HCT116 (cell line): ENCODE measurements around the gene NR2F2. TPM values are rescaled to one million over a fixed set of nuclear protein-coding genes. Genes with fewer than 3 reads are reported as not detected.

Experiments used
- ATAC-seq: fragments of 200-7000 bp; cut with Tn5 transposase; 2 replicates; pipeline ENCODE4 v1.9.1; 2020; ENCODE audit warnings: mild to moderate bottlenecking, moderate library complexity
- BruUV-seq: library from RNA; stranded (reverse); fragments of 400-500 nt; replicated peaks from 2 replicates; lab custom pipeline; 2021; lab: Mats Ljungman, UMichigan
- CTCF ChIA-PET: fragments of 300-600 bp; sonication (Branson Sonifier 250); formaldehyde crosslinking; loops from one replicate; lab custom pipeline; 2021; ENCODE audit warnings: antibody characterized with exemption; lab: Charles Lee
- POLR2A ChIA-PET: fragments of 300-600, 350-600 bp; sonication (Branson Sonifier 250); formaldehyde crosslinking; loops from one replicate; lab custom pipeline; 2021; ENCODE audit warnings: antibody characterized with exemption; lab: Charles Lee
- RAD21 ChIA-PET, 2 experiments: fragments of 300-600 bp; sonication (Branson Sonifier 250); formaldehyde crosslinking; loops; one replicate each; lab custom pipeline; 2023; ENCODE audit warnings: low total read pairs in 2 of 2; ENCODE audit not compliant: uncharacterized antibody in 2 of 2, unreplicated experiment in 2 of 2, low non-redundant PET in 1 of 2; lab: Charles Lee
- DNase-seq: peaks from one replicate; pipeline ENCODE4 v3.0.0-alpha.2; 2010; ENCODE audit warnings: low read depth, low spot score
- H2AFZ ChIP-seq: fragments of 200-600 bp; shearing (Covaris generic), sonication (generic); 2 replicates; pipeline ENCODE4 v1.6.1; 2017; ENCODE audit warnings: low read depth, mixed run types, mixed read lengths, antibody characterized with exemption, low read length; ENCODE audit not compliant: poor library complexity, severe bottlenecking
- H3K27ac ChIP-seq: 2 replicates; pipeline ENCODE4 v1.5.1; 2012; ENCODE audit warnings: low read depth, low read length
- H3K27me3 ChIP-seq: fragments of 200-600 bp; sonication (generic); 2 replicates; pipeline ENCODE4 v1.6.1; 2016; ENCODE audit warnings: mixed run types, low read length, mixed read lengths; ENCODE audit not compliant: insufficient read depth
- H3K36me3 ChIP-seq, 2 experiments: fragments of 200-500 bp in 1 of 2; fragments of 200-600 bp in 1 of 2; sonication (Bioruptor generic) in 1 of 2; sonication (generic) in 1 of 2; 2 replicates each; pipeline versions ENCODE4 v1.5.1 to v1.6.1; 2014 to 2016; ENCODE audit warnings: low read length in 2 of 2, inconsistent platforms in 1 of 2, mixed read lengths in 1 of 2, mixed run types in 1 of 2; ENCODE audit not compliant: insufficient read depth in 2 of 2, control insufficient read depth in 1 of 2
- H3K4me1 ChIP-seq, 2 experiments: fragments of 200-600 bp in 1 of 2; sonication (generic) in 1 of 2; 2 replicates each; pipeline versions ENCODE4 v1.5.1 to v1.6.1; 2012 to 2017; ENCODE audit warnings: low read length in 2 of 2, inconsistent platforms in 1 of 2, mild to moderate bottlenecking in 1 of 2, mixed read lengths in 1 of 2, mixed run types in 1 of 2, moderate library complexity in 1 of 2; ENCODE audit not compliant: insufficient read depth in 2 of 2, control insufficient read depth in 1 of 2
- H3K4me2 ChIP-seq: fragments of 200-600 bp; sonication (generic); 2 replicates; pipeline ENCODE4 v1.6.1; 2017; ENCODE audit warnings: mixed run types, low read length, mixed read lengths
- H3K4me3 ChIP-seq, 2 experiments: fragments of 200-600 bp in 1 of 2; sonication (generic) in 1 of 2; replicated peaks in 1 of 2; 2 replicates each; pipeline ENCODE4 v1.5.1; 2011 to 2016; ENCODE audit warnings: low read length in 2 of 2, control low read depth in 1 of 2, low read depth in 1 of 2, mild to moderate bottlenecking in 1 of 2, mixed read lengths in 1 of 2, mixed run types in 1 of 2
- H3K79me2 ChIP-seq: fragments of 200-600 bp; sonication (generic); 2 replicates; pipeline ENCODE4 v1.6.1; 2017; ENCODE audit warnings: mild to moderate bottlenecking, mixed run types, low read length, moderate library complexity, mixed read lengths; ENCODE audit not compliant: insufficient read depth
- H3K9ac ChIP-seq: fragments of 200-600 bp; sonication (generic); 2 replicates; pipeline ENCODE4 v1.6.1; 2016; ENCODE audit warnings: low read length, mixed read lengths
- H3K9me2 ChIP-seq: fragments of 200-600 bp; sonication (generic), shearing (Covaris generic); 2 replicates; pipeline ENCODE4 v1.6.1; 2017; ENCODE audit warnings: mixed run types, mild to moderate bottlenecking, moderate library complexity; ENCODE audit not compliant: insufficient read depth
- H3K9me3 ChIP-seq, 2 experiments: fragments of 200-500 bp in 1 of 2; fragments of 200-600 bp in 1 of 2; sonication (Bioruptor generic) in 1 of 2; sonication (generic) in 1 of 2; 2 replicates each; pipeline ENCODE4 v1.6.1; 2014 to 2017; ENCODE audit warnings: low read length in 2 of 2, mixed read lengths in 2 of 2, inconsistent platforms in 1 of 2, low read depth in 1 of 2, mild to moderate bottlenecking in 1 of 2, mixed run types in 1 of 2, moderate library complexity in 1 of 2; ENCODE audit not compliant: control insufficient read depth in 1 of 2, insufficient read depth in 1 of 2
- H4K20me1 ChIP-seq: fragments of 200-600 bp; sonication (generic), shearing (Covaris generic); 2 replicates; pipeline ENCODE4 v1.6.1; 2017; ENCODE audit warnings: mixed run types, mild to moderate bottlenecking, moderate library complexity; ENCODE audit not compliant: insufficient read depth
- CBX3 ChIP-seq: IDR thresholded peaks from 2 replicates; pipeline ENCODE4 v1.6.1; 2012; ENCODE audit warnings: low read depth
- CEBPB ChIP-seq: IDR thresholded peaks from 2 replicates; pipeline ENCODE4 v1.6.1; 2012; ENCODE audit warnings: low read depth
- CTCF ChIP-seq, 3 experiments: fragments of 200-600 bp in 1 of 3; sonication (generic) in 1 of 3; IDR thresholded peaks in 2 of 3; conservative IDR thresholded peaks in 1 of 3; 2 replicates each; pipeline ENCODE4 v1.5.1; 2012 to 2017; ENCODE audit warnings: low read depth in 2 of 3, low read length in 2 of 3, antibody characterized with exemption in 1 of 3, borderline replicate concordance in 1 of 3, control low read depth in 1 of 3, mild to moderate bottlenecking in 1 of 3, mixed read lengths in 1 of 3, mixed run types in 1 of 3, moderate library complexity in 1 of 3; ENCODE audit not compliant: insufficient read depth in 1 of 3
- ELF1 ChIP-seq: IDR thresholded peaks from 2 replicates; pipeline ENCODE4 v1.6.1; 2012; ENCODE audit warnings: low read depth, borderline replicate concordance
- FOSL1 ChIP-seq: IDR thresholded peaks from 2 replicates; pipeline ENCODE4 v1.6.1; 2012; ENCODE audit warnings: low read depth
- MAX ChIP-seq: IDR thresholded peaks from 2 replicates; pipeline ENCODE4 v1.6.1; 2012
- POLR2AphosphoS5 ChIP-seq: IDR thresholded peaks from 2 replicates; pipeline ENCODE4 v1.6.1; 2011; ENCODE audit warnings: mild to moderate bottlenecking, low read depth, low read length, moderate library complexity
- RAD21 ChIP-seq: IDR thresholded peaks from 2 replicates; pipeline ENCODE4 v1.6.1; 2012; ENCODE audit warnings: low read depth, mild to moderate bottlenecking
- SP1 ChIP-seq: IDR thresholded peaks from 2 replicates; pipeline ENCODE4 v1.6.1; 2012; ENCODE audit warnings: low read depth
- TCF7L2 ChIP-seq: IDR thresholded peaks from 2 replicates; pipeline ENCODE4 v1.7.0; 2011; ENCODE audit warnings: borderline replicate concordance, inconsistent platforms; ENCODE audit not compliant: insufficient read depth, insufficient read length; ENCODE audit errors: extremely low read depth
- intact Hi-C: fragments of 100-400 bp; cut with micrococcal nuclease; formaldehyde crosslinking; loops from 2 replicates; pipeline ENCODE4 v1.10.0; 2022
- total RNA-seq: library from RNA; stranded (reverse); gene quantifications from one replicate; pipeline ENCODE4 v1.2.1, GENCODE V29; 2021; ENCODE audit not compliant: unreplicated experiment

The NR2F2 gene
- total RNA-seq, 1 experiment from 2014 or later, result 61.4 TPM

GRCh38 chr15:96326328-96327154 is 4.0 kb upstream of the NR2F2 start:
- TF ChIP-seq TCF7L2 (no peak), MAX (0 out of 2 replicates have a peak, but pooled peaks have one; percentile 24)
- Histone ChIP-seq H3K4me2 (peak overlapping the region; percentile 94), H2AFZ (peak overlapping the region; percentile 43), H3K4me3 (peak overlapping the region; percentile 74 to 89), H3K9me2 (no peaks in the 10 kb centered on the region), H4K20me1 (no peaks in the 10 kb centered on the region), H3K27me3 (no peaks in the 10 kb centered on the region), H3K9ac (peak overlapping the region; percentile 72), H3K4me1 (peaks cover 36 to 48% of the 10 kb centered on the region in 2 experiments), H3K79me2 (peaks cover 73% of the 10 kb centered on the region), H3K9me3 (no peaks in the 10 kb centered on the region), H3K36me3 (no peaks in the 10 kb centered on the region), H3K27ac (peak overlapping the region; percentile 67)
- RAD21 ChIA-PET, result interaction anchor here (0.6 to 1.5 kb wide), 5 partner anchors 53 to 1751 kb away, joined by 3 to 5 read pairs (median 4); no protein-coding TSS in a partner anchor
- BruUV-seq, result TSS peak; percentile 67
- no peak for ATAC-seq
- intact Hi-C loops, result loop anchor here (2.0 to 5.0 kb wide), 6 partner anchors 262 to 1069 kb away; no protein-coding TSS in a partner anchor
- CTCF ChIA-PET, result interaction anchor here (0.6 to 1.5 kb wide), 20 partner anchors 8 to 1657 kb away, joined by 3 to 10 read pairs (median 4); no protein-coding TSS in a partner anchor
- POLR2A ChIA-PET, result interaction anchor here (1.1 kb wide), 1 partner anchor 53 kb away, joined by 3 read pairs; no protein-coding TSS in a partner anchor
- no peak for DNase-seq

GRCh38 chr15:96327155-96327741 is 3.3 kb upstream of the NR2F2 start:
- peaks cover 80% of the 10 kb centered on the region for H3K79me2 ChIP-seq
- no peaks in the 10 kb centered on the region for H3K9me3 ChIP-seq
- POLR2A ChIA-PET, result interaction anchor here (1.1 kb wide), 1 partner anchor 54 kb away, joined by 3 read pairs; no protein-coding TSS in a partner anchor
- RAD21 ChIA-PET, result interaction anchor here (0.6 to 1.5 kb wide), 7 partner anchors 54 to 1751 kb away, joined by 3 to 5 read pairs (median 3); no protein-coding TSS in a partner anchor
- H3K27me3 ChIP-seq, result no peaks in the 10 kb centered on the region
- H3K9ac ChIP-seq, result peak overlapping the region; percentile 72
- TF ChIP-seq CEBPB, result peak; percentile 50; the same call in 1 of the 2 replicates
- peak; percentile 35; the same call in 1 of the 2 replicates for TF ChIP-seq POLR2AphosphoS5
- TF ChIP-seq CBX3, result no peak; the same call in 1 of the 2 replicates
- peak; percentile 74 for TF ChIP-seq MAX
- TF ChIP-seq ELF1, result no peak
- peak; percentile 64 to 74 (median 68); a peak in 5 of 6 replicates for TF ChIP-seq CTCF (IDR thresholded peaks at IDR 0.05 in 2 of 3, conservative IDR thresholded peaks at IDR 0.05 in 1 of 3; ENCODE audit: borderline replicate concordance in 1 of 3, insufficient read depth in 1 of 3, low read depth in 2 of 3, low read length in 2 of 3)
- peak; percentile 86 for TF ChIP-seq RAD21
- no peak for TF ChIP-seq SP1
- TF ChIP-seq FOSL1, result 0 out of 2 replicates have a peak, but pooled peaks have one; percentile 6
- peak overlapping the region; percentile 74 to 89 for H3K4me3 ChIP-seq
- no peaks in the 10 kb centered on the region for H3K36me3 ChIP-seq
- H3K27ac ChIP-seq, result peak overlapping the region; percentile 67
- no TSS peak for BruUV-seq
- no peaks in the 10 kb centered on the region for H4K20me1 ChIP-seq
- peak; percentile 23 for ATAC-seq
- CTCF ChIA-PET, result interaction anchor here (0.6 to 1.5 kb wide), 20 partner anchors 9 to 1657 kb away, joined by 3 to 10 read pairs (median 4); no protein-coding TSS in a partner anchor
- intact Hi-C loops, result loop anchor here (2.0 to 5.0 kb wide), 6 partner anchors 262 to 1070 kb away; no protein-coding TSS in a partner anchor
- DNase-seq, result peak; percentile 73
- no peaks in the 10 kb centered on the region for H3K9me2 ChIP-seq
- peaks cover 36 to 48% of the 10 kb centered on the region in 2 experiments for H3K4me1 ChIP-seq
- H2AFZ ChIP-seq, result peak overlapping the region; percentile 44
- H3K4me2 ChIP-seq, result peak overlapping the region; percentile 94
